Cardiac septum (tissue), 1 donor: ENCODE measurements around the gene SRGN. TPM values are rescaled to one million over a fixed set of nuclear protein-coding genes. Genes with fewer than 3 reads are reported as not detected.
A peak's percentile ranks its signal among the peaks of the same experiment; 100 is the strongest.

Source experiments
- DNase-seq: peaks from one replicate; pipeline ENCODE4 v3.0.0-alpha.2; 2020; ENCODE audit warnings: low spot score
- intact Hi-C: fragments of 100-400 bp; cut with DNase I; formaldehyde crosslinking; loops from one replicate; pipeline ENCODE4 v1.14.0; 2022
- total RNA-seq: library from RNA; stranded (reverse); fragmentation: NEBNext Ultra II Directional; extraction: Animal tissue kit (Norgen Biotek cat#: 25700); gene quantifications from one replicate; pipeline ENCODE4 v1.2.1, GENCODE V29; 2021
- donor health status: DM: no; HTN: no; CAD: no.

The SRGN gene
- total RNA-seq, 1 donor from 2014 or later = 52.1 TPM

- intact Hi-C loops = no loop called here
Observed at GRCh38 chr10:69057951-69058297, 30.0 kb upstream of the SRGN start.

GRCh38 chr10:69060127-69060798, 27.6 kb upstream of the SRGN start:
- intact Hi-C loops = loop anchor here (2.0 kb wide), 1 partner anchor 27 kb away; no protein-coding TSS in a partner anchor

More at GRCh38 chr10:69057951-69058297, 30.0 kb upstream of the SRGN start:
- no peak for DNase-seq

GRCh38 chr10:69061305-69062161, 26.4 kb upstream of the SRGN start:
- intact Hi-C loops = loop anchor here (2.0 kb wide), 1 partner anchor 25 kb away; no protein-coding TSS in a partner anchor
- DNase-seq = peak; percentile 84

More at GRCh38 chr10:69060127-69060798, 27.6 kb upstream of the SRGN start:
- no peak for DNase-seq

GRCh38 chr10:69062901-69063300, 25.0 kb upstream of the SRGN start:
- intact Hi-C loops = no loop called here
- DNase-seq = no peak

GRCh38 chr10:69064762-69065328, 23.1 kb upstream of the SRGN start:
- intact Hi-C loops = no loop called here
- no peak for DNase-seq

- DNase-seq = no peak
- intact Hi-C loops = no loop called here
Observed at GRCh38 chr10:69065406-69066361, 22.2 kb upstream of the SRGN start.

GRCh38 chr10:69067189-69067588, 20.7 kb upstream of the SRGN start:
- intact Hi-C loops = no loop called here
- DNase-seq = no peak

- intact Hi-C loops = no loop called here
- no peak for DNase-seq
Observed at GRCh38 chr10:69068549-69068948, 19.4 kb upstream of the SRGN start.

GRCh38 chr10:69069090-69070042, 18.5 kb upstream of the SRGN start:
- intact Hi-C loops = no loop called here
- DNase-seq = no peak

GRCh38 chr10:69070951-69071350, 17.0 kb upstream of the SRGN start:
- no peak for DNase-seq
- intact Hi-C loops = no loop called here

GRCh38 chr10:69071610-69072009, 16.3 kb upstream of the SRGN start:
- intact Hi-C loops = no loop called here

GRCh38 chr10:69073026-69073425, 14.9 kb upstream of the SRGN start:
- intact Hi-C loops = no loop called here
- DNase-seq = no peak

More at GRCh38 chr10:69071610-69072009, 16.3 kb upstream of the SRGN start:
- DNase-seq = no peak

GRCh38 chr10:69073736-69074364, 14.1 kb upstream of the SRGN start:
- DNase-seq = no peak
- intact Hi-C loops = no loop called here

GRCh38 chr10:69074532-69074931, 13.4 kb upstream of the SRGN start:
- intact Hi-C loops = no loop called here
- DNase-seq = no peak

- intact Hi-C loops = no loop called here
- DNase-seq = no peak
Observed at GRCh38 chr10:69075431-69075830, 12.5 kb upstream of the SRGN start.

GRCh38 chr10:69078311-69078710, 9.6 kb upstream of the SRGN start:
- intact Hi-C loops = no loop called here
- no peak for DNase-seq

- intact Hi-C loops = no loop called here
- no peak for DNase-seq
Observed at GRCh38 chr10:69080226-69080625, 7.7 kb upstream of the SRGN start.

GRCh38 chr10:69086001-69086509, 1.8 kb upstream of the SRGN start:
- intact Hi-C loops = loop anchor here (2.0 kb wide), 1 partner anchor 25 kb away; no protein-coding TSS in a partner anchor

More at GRCh38 chr10:69086001-69086509, 1.8 kb upstream of the SRGN start:
- no peak for DNase-seq
